GM21360 (cell line): ENCODE results near the gene ATP10B.
"Not testable (repeated sequence)": the region's sequence is repeated elsewhere in the genome, so short reads cannot be mapped to it uniquely, and the experiment has no call there.

Experiments used
- ATAC-seq: cut with Tn5 transposase; IDR thresholded peaks from one replicate; pipeline ENCODE4 v1.9.1; 2021; ENCODE audit warnings: mild to moderate bottlenecking, moderate library complexity; ENCODE audit not compliant: unreplicated experiment

The ATP10B gene

DNA sequence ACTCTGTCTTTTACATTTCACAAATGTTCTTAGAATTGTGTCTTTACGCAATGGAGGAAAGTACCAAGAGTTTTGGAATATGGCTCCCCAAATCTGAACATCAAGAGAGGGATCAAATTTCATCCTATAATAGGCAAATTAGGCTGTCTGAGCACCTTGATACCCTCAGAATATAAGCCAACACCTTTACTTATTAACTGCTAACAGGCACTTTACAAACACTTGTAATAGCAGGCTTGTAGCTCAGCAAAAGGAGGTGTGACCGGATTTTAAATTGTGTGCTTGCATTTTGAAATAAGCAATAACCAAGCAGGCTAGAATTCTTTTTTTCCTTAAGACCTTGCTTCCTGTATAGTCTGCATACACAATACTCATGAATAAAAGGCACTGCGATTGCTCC, 92.0 kb downstream of the ATP10B start:
- ATAC-seq, result no peak

- ATAC-seq, result no peak
Observed at GRCh38 chr5:160757194-160757593, 94.8 kb downstream of the ATP10B start.

DNA sequence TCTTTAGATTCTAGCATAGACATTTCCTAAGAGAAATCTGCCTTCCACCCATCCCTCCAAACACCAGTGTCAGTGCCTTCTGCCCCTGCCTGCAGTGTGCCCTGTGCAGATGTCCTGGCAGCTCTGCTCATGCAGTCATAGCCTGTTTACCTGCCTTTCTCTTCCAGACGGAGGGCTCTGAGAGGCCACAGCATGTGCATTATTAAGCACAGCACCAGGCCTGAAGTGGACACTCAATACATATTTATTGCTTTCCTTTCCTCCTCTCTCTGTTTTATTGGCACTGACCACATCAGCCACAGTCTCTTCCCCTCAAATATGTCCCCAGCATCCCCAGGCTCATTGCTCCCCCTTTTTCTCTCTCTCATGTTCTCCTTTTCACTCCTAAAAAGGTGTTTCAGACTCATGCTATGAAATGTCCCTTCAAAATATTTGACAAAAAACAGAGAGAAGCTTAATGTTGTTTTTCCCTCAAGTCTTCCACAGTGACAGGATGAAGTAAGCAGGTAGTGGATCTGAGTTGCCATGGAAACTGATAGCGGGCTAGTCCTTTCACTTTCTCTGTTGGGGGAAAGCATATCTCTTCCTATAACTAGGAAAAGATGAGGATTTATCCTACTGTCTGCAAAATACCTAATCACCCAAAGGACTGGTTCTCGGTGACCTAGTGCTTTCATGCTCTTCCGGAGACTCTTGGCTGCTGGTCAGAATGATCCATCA, 100.9 kb downstream of the ATP10B start:
- no peak for ATAC-seq

DNA sequence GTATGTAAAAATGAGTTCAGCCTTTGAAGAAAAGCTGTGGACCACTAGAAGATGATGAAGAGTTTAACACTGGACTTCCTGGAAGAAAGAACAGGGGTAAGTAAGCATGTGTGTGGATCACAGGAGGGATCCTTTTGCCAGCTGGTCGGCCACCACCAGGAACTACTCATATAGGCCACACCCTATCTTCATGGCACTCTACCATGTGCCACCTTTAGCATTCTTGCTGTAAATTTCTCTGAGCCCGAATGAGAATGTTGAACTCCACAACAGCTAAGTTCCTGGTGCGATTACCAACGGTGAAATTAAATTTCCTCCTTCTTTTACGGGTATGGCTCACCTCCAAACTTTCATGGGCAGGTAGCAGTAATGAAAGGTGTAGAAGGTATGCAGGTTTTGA, 102.3 kb downstream of the ATP10B start:
- ATAC-seq, result no peak

DNA sequence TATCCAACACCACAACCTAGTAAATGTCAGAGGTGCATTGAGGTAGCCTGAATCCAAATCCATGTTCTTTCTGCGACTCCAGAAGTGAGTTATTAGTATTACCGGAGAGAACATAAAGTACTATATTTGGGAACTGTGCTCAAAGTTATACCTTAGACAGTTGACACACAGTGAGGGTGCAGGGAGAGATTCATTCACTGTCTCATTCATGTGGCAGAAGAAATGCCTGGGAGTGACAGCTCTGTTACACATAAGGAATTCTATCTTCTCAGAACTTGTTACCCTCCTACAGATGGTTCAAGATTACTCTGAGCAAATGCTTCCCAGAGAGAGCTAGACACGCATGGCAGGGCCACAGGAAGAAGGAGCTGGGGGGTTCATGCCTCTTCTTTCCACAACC, 103.0 kb downstream of the ATP10B start:
- ATAC-seq, result no peak

DNA sequence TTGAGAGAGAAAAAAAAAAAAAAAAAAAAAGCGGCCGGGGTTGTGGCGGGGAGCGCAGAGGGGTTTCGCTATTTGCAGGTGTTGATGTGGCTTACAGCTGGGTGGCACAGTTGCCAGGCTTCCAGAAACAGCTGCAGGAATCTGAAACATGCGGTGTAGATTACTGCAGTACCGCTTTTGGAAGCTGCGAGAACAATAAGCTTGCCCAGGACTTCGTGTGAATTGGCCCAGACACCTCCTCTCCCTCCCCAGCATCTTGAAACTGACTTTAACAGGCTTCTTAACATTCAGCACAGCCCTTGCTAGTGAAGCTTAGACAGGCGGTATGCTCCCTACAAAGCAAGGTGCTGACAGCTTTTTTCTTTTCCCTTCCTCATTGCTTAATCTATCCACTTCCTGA, 104.0 kb downstream of the ATP10B start:
- no peak for ATAC-seq

DNA sequence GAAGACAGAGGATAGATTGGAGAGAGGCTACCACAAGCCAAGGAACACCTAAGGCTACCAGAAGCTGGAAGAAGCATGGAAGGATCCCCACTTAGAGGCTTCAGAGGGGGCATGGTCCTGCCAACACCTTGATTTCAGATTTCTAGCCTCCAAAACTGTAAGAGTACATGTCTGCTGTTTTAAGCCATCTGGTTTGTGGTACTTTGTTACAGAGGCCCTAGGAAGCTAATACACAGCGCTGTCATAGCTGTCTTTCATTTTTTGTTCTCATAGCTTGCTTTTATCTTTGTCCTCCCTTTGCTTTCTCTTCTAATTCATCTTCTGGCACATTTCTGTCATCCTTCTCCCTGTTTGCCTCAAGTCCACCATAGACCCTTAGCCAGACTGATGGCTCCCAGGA, 104.5 kb downstream of the ATP10B start:
- no peak for ATAC-seq

GRCh38 chr5:160744268-160745101, 107.5 kb downstream of the ATP10B start:
- ATAC-seq, result no peak

GRCh38 chr5:160743027-160743426, 109.0 kb downstream of the ATP10B start:
- ATAC-seq, result no peak

- ATAC-seq, result no peak
Observed at GRCh38 chr5:160742446-160742845, 109.6 kb downstream of the ATP10B start.

DNA sequence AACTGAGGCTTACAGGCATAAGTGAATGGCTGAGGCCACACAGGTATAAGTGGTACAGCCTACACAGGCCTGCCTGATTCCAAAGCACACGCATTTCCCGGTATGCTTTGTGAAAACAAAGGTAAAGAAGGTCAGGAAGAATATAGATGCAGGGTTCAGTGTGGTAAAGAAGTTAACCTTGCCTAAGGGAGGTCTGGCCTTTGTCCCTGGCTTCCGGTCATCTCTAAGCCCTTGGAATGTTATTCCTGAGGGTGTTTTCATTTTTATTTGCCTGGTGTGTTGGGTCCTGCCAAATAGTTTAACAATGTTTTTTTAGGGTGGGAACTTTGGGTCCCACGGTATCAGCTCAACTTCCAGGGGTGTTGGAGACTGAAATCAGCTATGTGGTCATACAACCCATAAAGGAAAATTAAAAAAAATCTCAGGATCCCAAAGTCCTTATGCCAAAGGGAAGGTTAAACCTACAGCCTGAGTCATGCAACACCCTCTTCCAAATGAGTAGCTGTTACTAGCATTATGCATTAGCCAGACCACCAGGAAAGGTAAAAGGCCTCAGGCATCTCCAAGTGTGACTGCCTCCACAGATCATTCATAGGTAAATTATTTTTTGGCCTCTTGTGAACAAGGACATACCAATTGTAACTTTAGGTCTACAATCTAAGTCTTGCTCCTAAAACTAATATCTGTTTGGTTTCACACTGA, 124.6 kb downstream of the ATP10B start:
- ATAC-seq, result no peak

GRCh38 chr5:160726721-160727120, 125.3 kb downstream of the ATP10B start:
- ATAC-seq, result no peak

- no peak for ATAC-seq
Observed at GRCh38 chr5:160720822-160721221, 131.2 kb downstream of the ATP10B start.

GRCh38 chr5:160715508-160715907, 136.5 kb downstream of the ATP10B start:
- ATAC-seq, result not testable (repeated sequence)

GRCh38 chr5:160703547-160704189, 148.3 kb downstream of the ATP10B start:
- no peak for ATAC-seq

DNA sequence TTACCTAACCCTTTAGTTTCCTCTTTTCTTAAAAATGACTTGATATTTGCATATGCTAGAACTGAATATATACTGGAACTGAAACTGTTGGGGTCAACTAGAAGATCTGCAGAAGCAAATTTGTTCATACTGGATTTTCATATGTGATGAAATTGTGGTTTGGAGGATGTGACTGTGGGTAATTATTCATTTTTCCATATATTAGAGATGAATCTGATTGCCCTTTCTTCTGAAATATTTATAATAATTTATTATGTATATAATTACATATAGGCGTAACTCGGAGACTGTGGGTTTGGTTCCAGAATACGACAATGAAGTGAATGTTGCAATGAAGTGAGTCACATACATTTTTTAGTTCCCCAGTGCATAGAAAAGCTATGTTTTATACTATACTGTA, 149.1 kb downstream of the ATP10B start:
- ATAC-seq, result peak; percentile 95

- ATAC-seq, result no peak
Observed at GRCh38 chr5:160702311-160702803, 149.7 kb downstream of the ATP10B start.

DNA sequence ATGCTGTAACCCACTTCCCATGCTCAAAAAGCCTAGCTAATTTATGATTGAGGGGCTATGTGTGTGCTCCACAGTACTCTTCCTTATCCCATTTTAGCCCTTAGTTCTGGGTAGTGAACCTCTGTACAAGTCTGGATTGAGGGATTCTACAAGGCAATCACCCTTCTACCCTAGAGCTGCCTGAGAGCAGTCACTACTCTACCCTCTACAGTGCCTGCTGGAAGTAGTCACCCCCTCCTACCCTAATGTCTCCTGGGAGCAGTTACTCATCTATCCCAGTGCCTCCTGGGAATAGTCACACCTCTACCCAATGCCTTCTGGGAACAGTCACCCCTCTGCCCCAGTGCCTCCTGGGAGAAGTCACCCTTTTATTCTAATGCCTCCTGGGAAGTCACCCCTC, 150.6 kb downstream of the ATP10B start:
- no peak for ATAC-seq

- no peak for ATAC-seq
Observed at GRCh38 chr5:160699301-160699700, 152.7 kb downstream of the ATP10B start.

DNA sequence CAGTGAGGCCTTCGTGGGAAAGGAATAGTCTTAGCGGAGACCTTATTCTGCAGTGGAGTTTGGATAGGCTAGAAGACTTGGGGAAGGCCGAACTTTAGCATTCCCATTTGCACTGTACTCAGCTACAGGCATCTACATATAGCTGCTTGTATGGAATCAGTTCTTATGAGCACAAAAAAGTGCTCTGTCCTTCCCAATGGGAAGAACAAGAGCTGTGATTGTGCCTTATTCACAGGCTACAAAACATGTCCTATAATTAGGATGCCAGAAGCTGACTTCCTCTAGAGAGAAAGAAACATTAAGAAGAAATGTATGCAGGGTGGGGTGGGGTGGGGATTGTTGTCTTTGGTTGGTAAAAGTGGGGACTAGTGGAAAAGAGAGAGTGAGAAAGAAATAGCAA, 154.7 kb downstream of the ATP10B start:
- no peak for ATAC-seq

DNA sequence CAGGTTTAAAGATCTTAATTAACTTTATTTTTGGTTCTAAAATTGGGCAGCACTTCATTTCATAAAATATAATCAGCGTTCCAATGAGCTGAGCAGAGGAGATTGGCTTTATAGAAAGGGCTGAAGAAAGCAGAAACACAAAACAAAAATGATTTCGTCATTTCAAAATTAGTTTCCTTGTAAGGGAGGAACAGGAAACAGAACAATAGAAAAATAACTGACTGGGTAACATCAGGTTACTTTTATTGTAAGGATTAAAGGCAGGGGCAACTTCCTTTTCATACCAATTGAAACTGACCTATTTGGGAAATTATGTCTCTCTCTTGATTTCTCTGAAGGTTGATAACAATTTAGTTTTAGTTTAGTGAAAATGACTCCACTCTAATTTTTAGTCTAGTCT, 157.1 kb downstream of the ATP10B start:
- ATAC-seq, result no peak
